Endothelial cell (in vitro differentiated cells): ENCODE results near the gene TMEM248. TPM values are rescaled to one million over a fixed set of nuclear protein-coding genes. Genes with fewer than 3 reads are reported as not detected.
A peak's percentile ranks its signal among the peaks of the same experiment; 100 is the strongest.

Experiments
- DNase-seq: peaks from one replicate; pipeline ENCODE4 v3.0.0; 2021; ENCODE audit warnings: low spot score
- H3K27ac Mint-ChIP-seq: one replicate; pipeline ENCODE4 v1.8.0; 2021; ENCODE audit warnings: mixed read lengths, inconsistent platforms; ENCODE audit not compliant: unreplicated experiment
- H3K27me3 Mint-ChIP-seq: one replicate; pipeline ENCODE4 v1.8.0; 2021; ENCODE audit warnings: mild to moderate bottlenecking, moderate library complexity, mixed read lengths, inconsistent platforms; ENCODE audit not compliant: unreplicated experiment
- H3K36me3 Mint-ChIP-seq: one replicate; pipeline ENCODE4 v1.8.0; 2021; ENCODE audit warnings: mild to moderate bottlenecking, low read depth, mixed read lengths, inconsistent platforms; ENCODE audit not compliant: unreplicated experiment
- H3K4me1 Mint-ChIP-seq: one replicate; pipeline ENCODE4 v1.8.0; 2021; ENCODE audit warnings: mild to moderate bottlenecking, mixed read lengths, inconsistent platforms; ENCODE audit not compliant: unreplicated experiment
- H3K4me3 Mint-ChIP-seq: one replicate; pipeline ENCODE4 v1.8.0; 2021; ENCODE audit warnings: mild to moderate bottlenecking, mixed read lengths, inconsistent platforms; ENCODE audit not compliant: unreplicated experiment
- H3K9me3 Mint-ChIP-seq: one replicate; pipeline ENCODE4 v1.8.0; 2021; ENCODE audit warnings: mixed read lengths, inconsistent platforms; ENCODE audit not compliant: unreplicated experiment
- total RNA-seq: library from RNA; stranded (reverse); fragmentation: NEBNext Ultra II Directional; extraction: Animal tissue kit (Norgen Biotek cat#: 25700); gene quantifications from one replicate; pipeline ENCODE4 v1.2.1, GENCODE V29; 2021; ENCODE audit not compliant: unreplicated experiment
- TF ChIP-seq, protein P1 (sequence below): fragments of 200-600 bp; sonication (generic); IDR thresholded peaks from one replicate; pipeline ENCODE4 v1.5.0; 2021; ENCODE audit warnings: antibody characterized with exemption; ENCODE audit not compliant: unreplicated experiment

TMEM248 gene
- total RNA-seq, 1 donor from 2014 or later, result 97.7 TPM

DNA sequence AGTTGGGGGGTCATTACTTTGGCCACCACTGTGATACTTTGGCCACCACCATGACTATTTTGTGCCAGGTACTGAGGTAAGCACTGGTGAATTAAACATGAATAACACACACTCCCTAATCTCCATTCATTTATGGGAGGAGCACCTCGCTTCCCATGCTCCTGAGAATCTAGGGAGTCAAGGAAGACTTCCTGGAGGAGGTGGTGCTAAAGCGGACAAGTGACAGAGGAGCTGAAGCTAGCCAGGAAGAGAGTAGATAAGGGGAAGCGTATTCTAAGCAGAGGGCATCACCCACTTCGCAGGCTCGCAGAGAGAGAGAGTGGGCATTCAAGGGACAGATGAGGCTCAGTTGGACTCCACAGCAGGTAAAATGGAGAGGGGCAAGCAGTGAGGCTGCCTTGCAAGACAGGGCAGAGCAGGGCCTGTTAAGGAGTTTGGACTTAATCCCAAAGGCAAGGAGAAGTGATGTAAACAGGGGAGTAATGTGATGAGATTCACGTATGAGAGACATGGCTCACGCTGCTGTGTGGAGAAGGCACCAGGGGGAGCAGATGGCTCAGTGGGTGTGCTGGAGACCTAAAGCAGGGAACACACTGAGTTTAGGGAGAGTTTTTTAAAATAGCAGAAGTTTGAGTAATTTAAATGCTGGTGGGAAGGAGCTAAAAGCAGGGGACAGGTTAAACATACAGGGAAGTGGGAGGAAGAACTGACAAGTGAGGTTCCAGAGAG, 21.3 kb upstream of the TMEM248 start:
- H3K4me3 Mint-ChIP-seq, result no peak overlapping the region
- H3K27me3 Mint-ChIP-seq, result peaks cover under 1% of the 10 kb centered on the region
- TF ChIP-seq, protein P1, sequence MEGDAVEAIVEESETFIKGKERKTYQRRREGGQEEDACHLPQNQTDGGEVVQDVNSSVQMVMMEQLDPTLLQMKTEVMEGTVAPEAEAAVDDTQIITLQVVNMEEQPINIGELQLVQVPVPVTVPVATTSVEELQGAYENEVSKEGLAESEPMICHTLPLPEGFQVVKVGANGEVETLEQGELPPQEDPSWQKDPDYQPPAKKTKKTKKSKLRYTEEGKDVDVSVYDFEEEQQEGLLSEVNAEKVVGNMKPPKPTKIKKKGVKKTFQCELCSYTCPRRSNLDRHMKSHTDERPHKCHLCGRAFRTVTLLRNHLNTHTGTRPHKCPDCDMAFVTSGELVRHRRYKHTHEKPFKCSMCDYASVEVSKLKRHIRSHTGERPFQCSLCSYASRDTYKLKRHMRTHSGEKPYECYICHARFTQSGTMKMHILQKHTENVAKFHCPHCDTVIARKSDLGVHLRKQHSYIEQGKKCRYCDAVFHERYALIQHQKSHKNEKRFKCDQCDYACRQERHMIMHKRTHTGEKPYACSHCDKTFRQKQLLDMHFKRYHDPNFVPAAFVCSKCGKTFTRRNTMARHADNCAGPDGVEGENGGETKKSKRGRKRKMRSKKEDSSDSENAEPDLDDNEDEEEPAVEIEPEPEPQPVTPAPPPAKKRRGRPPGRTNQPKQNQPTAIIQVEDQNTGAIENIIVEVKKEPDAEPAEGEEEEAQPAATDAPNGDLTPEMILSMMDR, result no peak
- DNase-seq, result no peak
- H3K36me3 Mint-ChIP-seq, result peaks cover 22% of the 10 kb centered on the region
- H3K27ac Mint-ChIP-seq, result no peak overlapping the region
- H3K4me1 Mint-ChIP-seq, result peaks cover under 1% of the 10 kb centered on the region
- no peaks in the 10 kb centered on the region for H3K9me3 Mint-ChIP-seq

DNA sequence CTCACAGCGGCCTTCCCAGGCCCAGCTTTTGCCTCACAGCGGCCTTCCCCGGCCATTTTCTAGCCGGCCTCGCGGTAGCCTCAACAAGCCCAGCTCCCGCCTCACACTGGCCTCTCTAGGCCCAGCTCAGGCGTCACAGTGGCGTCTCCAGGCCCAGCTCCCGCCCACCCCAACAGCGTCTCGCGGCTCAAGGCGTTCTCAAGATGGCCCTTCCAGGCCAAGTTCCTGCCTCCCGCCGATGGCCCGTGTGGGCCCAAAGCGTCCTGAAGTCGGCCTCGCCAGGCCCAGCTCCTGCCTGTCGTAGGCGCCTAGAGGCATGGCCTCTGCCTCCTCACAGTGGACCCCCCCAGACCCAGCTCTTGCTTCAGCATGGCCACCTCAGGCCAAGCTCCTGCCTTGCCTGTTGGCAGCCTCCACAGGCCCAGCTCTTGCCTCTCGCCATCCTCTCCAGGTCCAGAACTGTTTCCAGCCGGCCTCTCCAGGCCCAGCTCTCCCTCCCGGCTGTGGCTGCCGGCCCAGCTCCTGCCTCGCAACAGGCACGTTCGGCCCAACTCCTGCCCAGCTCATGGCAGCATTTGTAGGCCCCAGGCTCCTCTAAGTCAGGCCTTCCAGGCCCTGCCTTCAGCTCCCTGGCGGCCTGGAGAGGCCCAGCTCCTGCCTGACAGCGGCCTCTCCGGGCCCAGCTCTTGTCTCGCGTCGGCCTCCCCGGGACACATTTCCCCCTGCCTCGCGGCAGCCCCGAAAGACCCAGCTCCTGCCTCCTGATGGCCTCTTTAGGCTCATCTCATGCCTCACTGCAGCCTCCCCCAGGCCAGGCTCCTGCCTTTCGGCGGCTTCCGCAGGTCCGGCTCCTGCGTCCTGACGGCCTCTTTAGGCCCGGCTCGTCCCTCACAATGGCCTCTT, 18.8 kb upstream of the TMEM248 start:
- no peaks in the 10 kb centered on the region for H3K9me3 Mint-ChIP-seq
- peaks cover 4% of the 10 kb centered on the region for H3K27me3 Mint-ChIP-seq
- DNase-seq, result no peak
- peaks cover 34% of the 10 kb centered on the region for H3K36me3 Mint-ChIP-seq
- H3K27ac Mint-ChIP-seq, result no peak overlapping the region
- peak overlapping the region; percentile 68 for H3K4me3 Mint-ChIP-seq
- peaks cover 5% of the 10 kb centered on the region for H3K4me1 Mint-ChIP-seq
- TF ChIP-seq, protein P1, result no peak

DNA sequence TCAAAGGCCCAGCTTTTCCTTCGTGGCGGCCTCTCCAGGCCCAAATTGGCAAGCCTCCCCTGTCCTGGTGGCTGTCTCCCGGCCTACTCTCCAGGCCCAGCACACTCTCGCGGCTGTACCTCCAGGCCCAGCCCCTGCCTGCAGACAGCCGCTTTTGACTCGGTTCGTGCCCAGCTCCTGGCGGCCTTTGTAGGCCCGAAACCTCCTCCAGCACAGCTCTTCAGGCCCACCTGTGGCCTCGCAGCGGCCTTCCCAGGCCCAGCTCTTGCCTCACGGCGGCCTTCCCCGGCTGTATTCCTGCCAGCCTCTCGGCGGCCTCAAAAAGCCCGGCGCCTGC, 18.2 kb upstream of the TMEM248 start:
- Mint-ChIP-seq H3K9me3 (no peaks in the 10 kb centered on the region), H3K27me3 (peaks cover 4% of the 10 kb centered on the region), H3K4me1 (peaks cover 5% of the 10 kb centered on the region), H3K27ac (no peak overlapping the region), H3K4me3 (no peak overlapping the region), H3K36me3 (peaks cover 34% of the 10 kb centered on the region)
- TF ChIP-seq, protein P1, result no peak
- no peak for DNase-seq

DNA sequence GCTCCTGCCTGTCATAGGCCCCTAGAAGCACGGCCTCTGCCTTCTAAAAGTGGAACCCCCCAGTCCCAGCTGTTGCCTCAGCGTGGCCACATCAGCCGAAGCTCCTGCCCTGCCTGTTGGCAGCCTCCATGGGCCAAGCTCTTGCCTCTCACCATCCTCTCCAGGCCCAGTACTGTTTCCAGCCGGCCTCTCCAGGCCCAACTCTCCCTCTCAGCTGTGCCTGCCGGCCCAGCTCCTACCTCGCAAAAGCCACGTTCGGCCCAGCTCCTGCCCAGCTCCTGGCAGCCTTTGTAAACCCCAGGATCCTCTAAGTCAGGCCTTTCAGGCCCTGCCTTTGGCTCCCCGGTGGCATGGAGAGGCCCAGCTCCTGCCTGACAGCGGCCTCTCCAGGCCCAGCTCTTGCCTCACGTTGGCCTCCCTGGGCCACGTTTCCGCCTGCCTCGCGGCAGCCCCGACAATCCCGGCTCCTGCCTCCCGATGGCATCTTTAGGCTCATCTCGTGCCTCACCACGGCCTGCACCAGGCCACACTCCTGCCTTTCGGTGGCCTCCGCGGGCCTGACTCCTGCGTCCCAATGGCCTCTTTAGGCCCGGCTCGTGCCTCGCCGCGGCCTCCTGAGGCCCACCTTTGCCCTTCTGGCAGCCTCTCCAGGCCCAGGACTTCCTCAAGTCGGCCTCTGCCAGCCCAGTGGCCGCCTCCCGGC, 17.5 kb upstream of the TMEM248 start:
- H3K4me3 Mint-ChIP-seq, result no peak overlapping the region
- no peak overlapping the region for H3K27ac Mint-ChIP-seq
- peaks cover 34% of the 10 kb centered on the region for H3K36me3 Mint-ChIP-seq
- peaks cover 5% of the 10 kb centered on the region for H3K4me1 Mint-ChIP-seq
- H3K9me3 Mint-ChIP-seq, result no peaks in the 10 kb centered on the region
- H3K27me3 Mint-ChIP-seq, result peaks cover 4% of the 10 kb centered on the region
- DNase-seq, result no peak
- TF ChIP-seq, protein P1, result no peak
